ENCODE measurements around the gene OR6S1.
"Not testable (repeated sequence)": the region's sequence is repeated elsewhere in the genome, so short reads cannot be mapped to it uniquely, and the experiment has no call there.

DNA sequence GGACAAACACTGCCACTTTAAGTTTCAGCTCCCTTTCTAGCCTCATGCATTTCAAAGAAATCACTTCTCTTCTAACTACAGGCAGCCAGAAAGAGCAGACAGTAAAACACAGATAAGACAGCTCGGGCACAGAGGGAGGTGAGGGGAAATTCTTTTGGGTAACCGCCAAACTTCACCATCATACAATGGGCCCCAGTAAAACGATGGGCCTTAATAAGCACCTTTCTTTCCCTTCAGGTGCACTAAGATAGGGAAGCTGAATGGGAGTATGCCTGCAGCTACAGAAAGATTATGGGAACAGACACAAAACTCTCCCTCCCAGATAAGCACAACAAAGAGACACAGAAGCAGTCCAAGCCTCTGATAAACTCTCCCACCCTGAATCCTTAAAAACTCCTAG, 1.3 kb upstream of the OR6S1 start:
- TF ChIP-seq, protein P1, sequence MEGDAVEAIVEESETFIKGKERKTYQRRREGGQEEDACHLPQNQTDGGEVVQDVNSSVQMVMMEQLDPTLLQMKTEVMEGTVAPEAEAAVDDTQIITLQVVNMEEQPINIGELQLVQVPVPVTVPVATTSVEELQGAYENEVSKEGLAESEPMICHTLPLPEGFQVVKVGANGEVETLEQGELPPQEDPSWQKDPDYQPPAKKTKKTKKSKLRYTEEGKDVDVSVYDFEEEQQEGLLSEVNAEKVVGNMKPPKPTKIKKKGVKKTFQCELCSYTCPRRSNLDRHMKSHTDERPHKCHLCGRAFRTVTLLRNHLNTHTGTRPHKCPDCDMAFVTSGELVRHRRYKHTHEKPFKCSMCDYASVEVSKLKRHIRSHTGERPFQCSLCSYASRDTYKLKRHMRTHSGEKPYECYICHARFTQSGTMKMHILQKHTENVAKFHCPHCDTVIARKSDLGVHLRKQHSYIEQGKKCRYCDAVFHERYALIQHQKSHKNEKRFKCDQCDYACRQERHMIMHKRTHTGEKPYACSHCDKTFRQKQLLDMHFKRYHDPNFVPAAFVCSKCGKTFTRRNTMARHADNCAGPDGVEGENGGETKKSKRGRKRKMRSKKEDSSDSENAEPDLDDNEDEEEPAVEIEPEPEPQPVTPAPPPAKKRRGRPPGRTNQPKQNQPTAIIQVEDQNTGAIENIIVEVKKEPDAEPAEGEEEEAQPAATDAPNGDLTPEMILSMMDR (IDR thresholded peaks at IDR 0.05), result not testable (repeated sequence)
- not testable (repeated sequence) for TF ChIP-seq ZFX (IDR thresholded peaks at IDR 0.05; ENCODE audit: borderline replicate concordance)

Measured in 22Rv1 (cell line).